Heart right ventricle (tissue), 16 donors: Measurements from ENCODE around the gene RAB40A. TPM values are rescaled to one million over a fixed set of nuclear protein-coding genes. Genes with fewer than 3 reads are reported as not detected.

Source experiments
- ATAC-seq, 8 donors: fragments of 200-7000 bp; cut with Tn5 transposase; one replicate each; pipeline ENCODE4 v1.9.1; 2020; ENCODE audit warnings: mild to moderate bottlenecking in 8 of 8, moderate library complexity in 8 of 8, moderate number of reproducible peaks in 1 of 8
- DNase-seq, 2 donors: peaks; one replicate each; pipeline ENCODE4 v3.0.0-alpha.2; 2020
- H3K27ac ChIP-seq, 10 donors: fragments of 200-600 bp; sonication (generic) in 2 of 10; one replicate each; pipeline versions ENCODE4 v1.5.0 to v1.8.0; 2020 to 2022; ENCODE audit warnings: mild to moderate bottlenecking in 3 of 10
- H3K27me3 ChIP-seq, 7 donors: fragments of 200-600 bp; one replicate each; pipeline ENCODE4 v1.8.0; 2021 to 2022; ENCODE audit warnings: mild to moderate bottlenecking in 2 of 7
- H3K36me3 ChIP-seq, 9 donors: fragments of 200-600 bp; sonication (generic) in 1 of 9; one replicate each; pipeline versions ENCODE4 v1.5.0 to v1.8.0; 2020 to 2022; ENCODE audit warnings: mild to moderate bottlenecking in 2 of 9
- H3K4me1 ChIP-seq, 9 donors: fragments of 200-600 bp; sonication (generic) in 1 of 9; one replicate each; pipeline versions ENCODE4 v1.5.0 to v1.8.0; 2020 to 2022; ENCODE audit warnings: mild to moderate bottlenecking in 4 of 9
- H3K4me3 ChIP-seq, 10 donors: fragments of 200-600 bp; sonication (generic) in 2 of 10; one replicate each; pipeline versions ENCODE4 v1.5.0 to v1.8.0; 2020 to 2022; ENCODE audit warnings: mild to moderate bottlenecking in 7 of 10, moderate library complexity in 2 of 10
- H3K9me3 ChIP-seq, 11 donors: fragments of 200-600 bp in 10 of 11; sonication (generic) in 2 of 11; one replicate each; pipeline versions ENCODE4 v1.5.0 to v1.8.0; 2013 to 2022; ENCODE audit warnings: mild to moderate bottlenecking in 2 of 11, control low read depth in 1 of 11, moderate library complexity in 1 of 11
- CTCF ChIP-seq, 9 donors: fragments of 200-600 bp; sonication (generic) in 2 of 9; IDR thresholded peaks; one replicate each; pipeline versions ENCODE4 v1.5.0 to v1.8.0; 2021 to 2022; ENCODE audit warnings: antibody characterized with exemption in 9 of 9, mild to moderate bottlenecking in 5 of 9, moderate library complexity in 1 of 9
- WGBS, 2 donors: extraction: QIAGEN DNeasy Blood & Tissue Kit; methylation state at CpG; one replicate each; pipeline ENCODE4 v1.1.7; 2013; ENCODE audit warnings: inconsistent platforms in 1 of 2; 5-methylcytosine and 5-hydroxymethylcytosine counted together
- intact Hi-C, 10 donors: fragments of 100-400 bp; cut with DNase I; formaldehyde crosslinking; loops; one replicate each; pipeline versions ENCODE4 v1.11.1 to v1.14.2; 2022
- polyA plus RNA-seq, 2 donors: library from polyadenylated mRNA; stranded (reverse); fragments of 200-250 nt; gene quantifications; one replicate each; pipeline ENCODE4 v1.2.3, GENCODE V29; 2013
- total RNA-seq, 10 donors: library from RNA; stranded (reverse); fragmentation: NEBNext Ultra II Directional in 3 of 10; extraction: Animal tissue kit (Norgen Biotek cat#: 25700) in 3 of 10; gene quantifications; one replicate each; pipeline versions ENCODE4 v1.2.1 to v1.2.4, GENCODE V29; 2021 to 2023
- donor health status: Arrhythmogenic right ventricular cardiomyopathy.
- donor health status: ischemic (EF 13 %, LVEDD 7.1; RV severe dilation, severe dysfunction).
- donor health status: healthy with polysubstance abuse.
- donor health status: DM: no; HTN: yes; CAD: no.
- donor health status: DM: no; HTN: no; CAD: no.
- donor health status: ischemic (EF 25% LVEDD 6.9; RV normal size, moderate dysfunction).
- donor health status: ischemic (EF 25% LVEDD 5.7; RV mildly dilated, moderate dysfunction).
- donor health status: healthy.
- donor health status: DM: yes; HTN: yes; CAD: no.
- donor health status: Ischemic cardiomyopathy.
- donor health status: ischemic (EF 35%, LVEDD 5.7; RV mildly dilated, moderate dysfunction).
- donor health status: nonischemic (EF 11% LVEDD 7.7; RV severe dilation, severe dysfunction).
- donor health status: DM: yes; HTN: yes; CAD: no.
- donor health status: PGD.
- donor health status: ischemic (EF 29% LVEDD 5.4; RV normal size, mild dysfunction).
- donor health status: nonischemic (EF 23%, LVEDD 6.1; RV moderate dilation, normal function).

The RAB40A gene
- total and polyA plus RNA-seq, 12 donors, result 0.04 to 0.44 (median 0.26) TPM; not detected in 4

- Histone ChIP-seq H3K4me1 (no peaks in the 10 kb centered on the region), H3K4me3 (no peak overlapping the region), H3K9me3 (no peaks in the 10 kb centered on the region), H3K27me3 (peaks cover 0 to 33% (median 0%) of the 10 kb centered on the region in 7 donors), H3K27ac (no peak overlapping the region), H3K36me3 (no peaks in the 10 kb centered on the region)
- WGBS, 2 donors, result 74 to 87% methylated on average over 3 of the region's 3 CpGs
- DNase-seq, result no peak
- no peak for ATAC-seq
- no peak for TF ChIP-seq CTCF (IDR thresholded peaks at IDR 0.05)
- intact Hi-C loops, result no loop called here
These were observed 10.3 kb upstream of the RAB40A start for GRCh38 chrX:103529550-103529949.

DNA sequence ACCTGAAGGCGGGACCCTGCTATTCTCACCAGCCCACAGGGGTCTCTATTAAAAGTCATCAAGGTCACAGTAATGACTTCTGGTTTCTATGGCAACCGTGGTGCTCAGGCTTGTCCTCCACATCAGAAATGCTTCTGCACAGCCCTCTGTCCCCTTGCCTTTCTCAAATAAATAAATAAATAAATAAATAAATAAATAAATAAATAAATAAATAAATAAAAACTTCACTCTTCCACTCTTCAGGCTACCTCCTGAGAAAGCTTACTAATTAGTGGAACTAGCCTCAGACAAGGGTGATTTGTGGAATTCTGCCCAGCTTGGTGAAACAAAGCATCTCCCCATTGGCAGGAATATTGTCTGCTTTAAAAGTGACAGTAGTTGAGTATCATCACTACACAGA is 5.5 kb upstream of the RAB40A start:
- Histone ChIP-seq H3K27me3 (peaks cover 0 to 30% (median 0%) of the 10 kb centered on the region in 7 donors), H3K9me3 (no peaks in the 10 kb centered on the region), H3K27ac (no peak overlapping the region), H3K4me1 (no peaks in the 10 kb centered on the region), H3K4me3 (no peak overlapping the region), H3K36me3 (no peaks in the 10 kb centered on the region)
- no peak for ATAC-seq
- WGBS, 2 donors, result 83 to 93% methylated on average over 2 of the region's 2 CpGs
- intact Hi-C loops, result no loop called here
- no peak for DNase-seq
- no peak for TF ChIP-seq CTCF (IDR thresholded peaks at IDR 0.05)

- no peak for ATAC-seq
- no peak for TF ChIP-seq CTCF (IDR thresholded peaks at IDR 0.05)
- Histone ChIP-seq H3K27me3 (peaks cover 0 to 35% (median 0%) of the 10 kb centered on the region in 7 donors), H3K36me3 (no peaks in the 10 kb centered on the region), H3K9me3 (no peaks in the 10 kb centered on the region), H3K27ac (no peak overlapping the region), H3K4me3 (no peak overlapping the region), H3K4me1 (no peaks in the 10 kb centered on the region)
- intact Hi-C loops, result no loop called here
- 89 to 93% methylated on average over 2 of the region's 2 CpGs for WGBS, 2 donors
- DNase-seq, result no peak
These were observed 4.3 kb upstream of the RAB40A start for GRCh38 chrX:103523605-103524004.

DNA sequence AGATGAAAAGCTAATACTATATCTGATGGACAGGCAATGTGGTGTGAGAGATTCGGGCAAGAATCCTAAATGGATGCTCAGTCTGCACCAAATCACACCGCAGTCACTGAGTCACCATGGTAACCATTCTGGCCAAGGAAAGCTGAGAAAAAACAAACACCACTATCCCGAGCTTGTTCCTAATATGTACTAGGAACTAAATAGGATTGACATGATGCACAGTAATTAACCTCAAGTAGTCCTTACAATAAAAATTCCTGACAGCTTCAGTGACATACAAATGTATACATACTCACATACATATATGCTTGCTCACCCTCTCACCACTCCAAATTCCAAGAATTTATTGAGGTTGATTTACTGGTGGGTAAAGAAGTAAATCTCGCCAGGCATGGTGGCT is 1.1 kb upstream of the RAB40A start:
- no peak for TF ChIP-seq CTCF (IDR thresholded peaks at IDR 0.05)
- no peak for DNase-seq
- Histone ChIP-seq H3K27ac (no peak overlapping the region), H3K4me3 (no peak overlapping the region), H3K9me3 (no peaks in the 10 kb centered on the region), H3K27me3 (peaks cover 0 to 42% (median 0%) of the 10 kb centered on the region in 7 donors), H3K36me3 (no peaks in the 10 kb centered on the region), H3K4me1 (no peaks in the 10 kb centered on the region)
- no peak for ATAC-seq
- 73 to 74% methylated on average over 4 of the region's 4 CpGs for WGBS, 2 donors
- intact Hi-C loops, result no loop called here
